ENCODE measurements around the gene FAM228A.

DNA sequence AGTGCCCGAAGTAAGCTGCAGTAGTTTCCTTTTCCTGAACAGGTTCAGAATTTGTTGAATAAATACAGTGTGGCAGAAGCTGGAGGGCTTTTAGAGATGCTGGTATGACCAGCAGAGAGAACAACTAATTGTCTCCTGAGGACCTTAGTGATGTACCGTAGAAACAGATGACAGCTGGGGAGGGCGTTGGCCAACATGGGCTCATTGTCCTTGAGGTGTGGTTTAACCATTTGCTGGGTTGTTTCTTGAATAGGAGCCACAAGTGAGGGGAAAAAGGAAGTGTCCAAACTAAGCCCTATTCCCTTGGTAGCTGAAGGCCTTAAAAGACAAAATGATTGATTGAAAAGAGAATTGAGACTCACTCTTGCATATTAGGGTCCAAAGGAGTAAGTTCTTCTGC lies 11.7 kb upstream of the FAM228A start:
- TF ChIP-seq, protein P1, sequence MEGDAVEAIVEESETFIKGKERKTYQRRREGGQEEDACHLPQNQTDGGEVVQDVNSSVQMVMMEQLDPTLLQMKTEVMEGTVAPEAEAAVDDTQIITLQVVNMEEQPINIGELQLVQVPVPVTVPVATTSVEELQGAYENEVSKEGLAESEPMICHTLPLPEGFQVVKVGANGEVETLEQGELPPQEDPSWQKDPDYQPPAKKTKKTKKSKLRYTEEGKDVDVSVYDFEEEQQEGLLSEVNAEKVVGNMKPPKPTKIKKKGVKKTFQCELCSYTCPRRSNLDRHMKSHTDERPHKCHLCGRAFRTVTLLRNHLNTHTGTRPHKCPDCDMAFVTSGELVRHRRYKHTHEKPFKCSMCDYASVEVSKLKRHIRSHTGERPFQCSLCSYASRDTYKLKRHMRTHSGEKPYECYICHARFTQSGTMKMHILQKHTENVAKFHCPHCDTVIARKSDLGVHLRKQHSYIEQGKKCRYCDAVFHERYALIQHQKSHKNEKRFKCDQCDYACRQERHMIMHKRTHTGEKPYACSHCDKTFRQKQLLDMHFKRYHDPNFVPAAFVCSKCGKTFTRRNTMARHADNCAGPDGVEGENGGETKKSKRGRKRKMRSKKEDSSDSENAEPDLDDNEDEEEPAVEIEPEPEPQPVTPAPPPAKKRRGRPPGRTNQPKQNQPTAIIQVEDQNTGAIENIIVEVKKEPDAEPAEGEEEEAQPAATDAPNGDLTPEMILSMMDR (conservative IDR thresholded peaks at IDR 0.05; ENCODE audit: low read length), result no peak
- no peak for TF ChIP-seq EZH2phosphoT487 (IDR thresholded peaks at IDR 0.05; ENCODE audit: borderline replicate concordance, low read depth, low read length)
